ENCODE results near the gene IER5.

The IER5 gene

DNA sequence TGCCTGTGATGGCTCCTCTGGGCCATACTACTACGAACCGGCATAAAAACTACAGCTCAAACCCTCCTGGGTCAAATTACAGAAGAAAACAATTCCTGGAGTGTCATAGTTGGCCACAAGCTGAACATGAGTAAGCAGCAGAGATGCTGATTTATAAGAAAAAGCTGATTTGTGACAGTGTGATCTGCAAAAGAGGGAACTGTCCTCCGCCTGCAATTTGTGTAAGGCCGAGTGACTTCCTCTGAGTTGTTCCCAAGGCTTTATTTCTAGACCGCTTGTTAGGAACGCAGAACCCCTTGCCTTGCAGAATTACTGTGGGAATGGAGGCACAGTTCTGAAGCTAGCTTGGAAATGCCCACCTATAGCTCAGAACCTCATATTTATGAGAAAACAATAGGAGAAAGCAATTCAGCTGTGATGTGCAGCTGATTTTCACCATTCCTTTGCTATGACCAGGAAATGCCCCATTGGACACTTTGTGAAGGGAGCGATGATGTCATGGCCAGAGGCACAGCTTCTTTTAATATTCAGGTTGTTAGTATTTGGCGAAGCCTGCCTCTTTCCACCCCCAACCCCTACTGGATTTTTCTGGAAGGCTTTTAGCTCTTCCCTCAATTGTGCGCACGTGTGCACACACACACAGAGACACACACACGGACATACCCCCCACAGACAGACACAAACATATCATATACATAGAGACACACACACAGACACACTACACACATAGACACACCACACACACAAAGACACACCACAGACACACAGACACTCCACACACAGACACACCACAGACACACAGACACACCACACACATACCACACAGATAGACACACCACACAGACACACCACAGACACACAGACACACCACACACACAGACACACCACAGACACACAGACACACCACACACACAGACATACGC lies 47.6 kb downstream of the IER5 start:
- no peak for DNase-seq

DNA sequence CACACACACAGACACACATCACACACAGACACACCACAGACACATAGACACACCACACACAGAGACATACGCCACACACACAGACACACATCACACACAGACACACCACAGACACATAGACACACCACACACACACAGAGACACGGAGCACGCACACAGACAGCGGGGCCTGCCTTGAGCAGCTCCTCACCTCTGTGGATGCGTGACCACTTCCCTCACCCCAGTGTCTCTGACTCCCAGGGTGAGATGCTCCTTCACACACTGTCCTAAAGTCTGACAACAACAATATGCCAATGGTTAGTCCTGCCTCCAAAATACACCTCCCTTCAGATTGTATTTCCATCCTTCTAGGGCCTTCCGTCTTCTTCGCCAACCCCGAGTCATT lies 48.2 kb downstream of the IER5 start:
- DNase-seq = no peak

- no peak for DNase-seq
These were observed 48.8 kb downstream of the IER5 start for GRCh38 chr1:181137217-181137743.

GRCh38 chr1:181139631-181140061 lies 51.1 kb downstream of the IER5 start:
- no peak for DNase-seq

- no peak for DNase-seq
These were observed 51.9 kb downstream of the IER5 start for GRCh38 chr1:181140398-181140797.

GRCh38 chr1:181140891-181141290 lies 52.4 kb downstream of the IER5 start:
- DNase-seq = no peak

- peak; percentile 72 for DNase-seq
These were observed 53.0 kb downstream of the IER5 start for GRCh38 chr1:181141431-181141910.
